K562 (cell line): ENCODE measurements around the gene NTF4. TPM values are rescaled to one million over a fixed set of nuclear protein-coding genes. Genes with fewer than 3 reads are reported as not detected.
"Not testable (repeated sequence)": the region's sequence is repeated elsewhere in the genome, so short reads cannot be mapped to it uniquely, and the experiment has no call there.

Source experiments
- ATF1 ChIP-seq, 2 experiments: fragments of 450-650 bp in 1 of 2; IDR thresholded peaks; 2 replicates each; pipeline ENCODE4 v1.6.1; 2016; ENCODE audit warnings: missing compliant biosample characterization in 1 of 2, missing genetic modification characterization in 1 of 2
- CXXC5 ChIP-seq: fragments of 250-450 bp; sonication (Bioruptor Pico); IDR thresholded peaks from 2 replicates; pipeline ENCODE4 v1.8.0; 2022; ENCODE audit warnings: inconsistent platforms, mild to moderate bottlenecking, moderate library complexity
- HCFC1 ChIP-seq: IDR thresholded peaks from 2 replicates; pipeline ENCODE4 v1.6.1; 2012; ENCODE audit warnings: low read depth, low read length, improper control_type of control experiment
- JUN ChIP-seq, 2 experiments: sonication (generic) in 1 of 2; formaldehyde crosslinking in 1 of 2; IDR thresholded peaks; 2 replicates each; pipeline versions ENCODE4 v1.6.1 to v1.8.0; 2012 to 2022; ENCODE audit warnings: borderline replicate concordance in 2 of 2, mild to moderate bottlenecking in 2 of 2, improper control_type of control experiment in 1 of 2, low read depth in 1 of 2, low read length in 1 of 2, missing genetic modification reagents in 1 of 2
- MYC ChIP-seq, 2 experiments: fragments of 250-450 bp in 1 of 2; sonication (Bioruptor Pico) in 1 of 2; IDR thresholded peaks; 2 replicates each; pipeline versions ENCODE4 v1.5.1 to v1.6.1; 2012 to 2021; ENCODE audit warnings: low read depth in 2 of 2, borderline replicate concordance in 1 of 2, improper control_type of control experiment in 1 of 2, low read length in 1 of 2, mild to moderate bottlenecking in 1 of 2, moderate library complexity in 1 of 2
- NFIC ChIP-seq: fragments of 450-650 bp; IDR thresholded peaks from 2 replicates; pipeline ENCODE4 v1.6.1; 2017; ENCODE audit warnings: mild to moderate bottlenecking, inconsistent platforms
- XRCC5 ChIP-seq: fragments of 200-400 bp; formaldehyde crosslinking; IDR thresholded peaks from 2 replicates; pipeline ENCODE4 v1.6.1; 2017; ENCODE audit warnings: low read depth, mild to moderate bottlenecking, low read length
- polyA plus RNA-seq, 8 experiments: library from polyadenylated mRNA; depleted of rRNA in 4 of 8; stranded (reverse) in 5 of 8; unstranded in 3 of 8; fragments of >200 nt; fragmentation: Nextera tagmentation in 2 of 8; fragmentation: Illumina TruSeq in 1 of 8; extraction: Ambion mirVana in 2 of 8; extraction: Trizol in 1 of 8; gene quantifications; 2 replicates each; pipeline versions ENCODE4 v1.2.1 to v1.2.3, GENCODE V29; 2011 to 2014; ENCODE audit warnings: inconsistent platforms in 1 of 8, missing spikeins in 1 of 8
- total RNA-seq, 7 experiments: library from RNA; depleted of rRNA in 6 of 7; stranded (reverse); fragments of >200 nt in 6 of 7; fragmentation: Illumina TruSeq in 2 of 7; extraction: Trizol in 2 of 7; gene quantifications; 2 replicates each; pipeline versions ENCODE4 v1.2.1 to v1.2.3, GENCODE V29; 2011 to 2021; ENCODE audit warnings: low replicate concordance in 1 of 7
- TF ChIP-seq, protein P1 (sequence below): fragments of 250-450 bp; sonication (Bioruptor Pico); IDR thresholded peaks from 2 replicates; pipeline ENCODE4 v1.4.0; 2020
- TF ChIP-seq, protein P2 (sequence below): fragments of 250-450 bp; sonication (Bioruptor Pico); IDR thresholded peaks from 2 replicates; pipeline ENCODE4 v1.4.0; 2020

NTF4 gene
- total and polyA plus RNA-seq, 9 of the 15 experiments (the other 6 are each of a cell fraction or from before 2014, with no cell fraction given): not detected

DNA sequence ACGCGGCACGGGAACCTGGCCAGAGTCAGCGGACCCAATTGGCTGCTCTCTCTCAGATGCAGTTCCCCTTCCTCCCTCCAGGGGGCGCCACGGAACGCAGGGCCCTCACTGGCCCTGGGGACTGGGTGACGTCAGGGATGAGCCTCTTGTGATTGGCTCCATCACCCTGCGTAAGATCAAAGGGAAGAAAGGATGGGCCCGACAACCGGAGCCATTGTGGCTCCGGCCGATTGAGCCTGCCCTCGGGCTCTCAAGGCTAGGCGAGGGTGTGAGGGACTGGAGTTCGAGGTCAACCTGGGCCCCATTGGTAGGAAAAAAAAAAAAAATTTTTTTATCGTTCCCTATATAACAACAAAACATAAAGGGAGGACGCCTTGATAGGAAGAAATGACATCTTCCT, 27.8 kb downstream of the NTF4 start, which contains the start of gene CGB1 (continued):
- TF ChIP-seq, protein P1, sequence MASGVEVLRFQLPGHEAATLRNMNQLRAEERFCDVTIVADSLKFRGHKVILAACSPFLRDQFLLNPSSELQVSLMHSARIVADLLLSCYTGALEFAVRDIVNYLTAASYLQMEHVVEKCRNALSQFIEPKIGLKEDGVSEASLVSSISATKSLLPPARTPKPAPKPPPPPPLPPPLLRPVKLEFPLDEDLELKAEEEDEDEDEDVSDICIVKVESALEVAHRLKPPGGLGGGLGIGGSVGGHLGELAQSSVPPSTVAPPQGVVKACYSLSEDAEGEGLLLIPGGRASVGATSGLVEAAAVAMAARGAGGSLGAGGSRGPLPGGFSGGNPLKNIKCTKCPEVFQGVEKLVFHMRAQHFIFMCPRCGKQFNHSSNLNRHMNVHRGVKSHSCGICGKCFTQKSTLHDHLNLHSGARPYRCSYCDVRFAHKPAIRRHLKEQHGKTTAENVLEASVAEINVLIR (CRISPR knock-in tag): peak; percentile 68
- TF ChIP-seq XRCC5: peak; percentile 78; the same call in 1 of the 2 replicates
- TF ChIP-seq, protein P2, sequence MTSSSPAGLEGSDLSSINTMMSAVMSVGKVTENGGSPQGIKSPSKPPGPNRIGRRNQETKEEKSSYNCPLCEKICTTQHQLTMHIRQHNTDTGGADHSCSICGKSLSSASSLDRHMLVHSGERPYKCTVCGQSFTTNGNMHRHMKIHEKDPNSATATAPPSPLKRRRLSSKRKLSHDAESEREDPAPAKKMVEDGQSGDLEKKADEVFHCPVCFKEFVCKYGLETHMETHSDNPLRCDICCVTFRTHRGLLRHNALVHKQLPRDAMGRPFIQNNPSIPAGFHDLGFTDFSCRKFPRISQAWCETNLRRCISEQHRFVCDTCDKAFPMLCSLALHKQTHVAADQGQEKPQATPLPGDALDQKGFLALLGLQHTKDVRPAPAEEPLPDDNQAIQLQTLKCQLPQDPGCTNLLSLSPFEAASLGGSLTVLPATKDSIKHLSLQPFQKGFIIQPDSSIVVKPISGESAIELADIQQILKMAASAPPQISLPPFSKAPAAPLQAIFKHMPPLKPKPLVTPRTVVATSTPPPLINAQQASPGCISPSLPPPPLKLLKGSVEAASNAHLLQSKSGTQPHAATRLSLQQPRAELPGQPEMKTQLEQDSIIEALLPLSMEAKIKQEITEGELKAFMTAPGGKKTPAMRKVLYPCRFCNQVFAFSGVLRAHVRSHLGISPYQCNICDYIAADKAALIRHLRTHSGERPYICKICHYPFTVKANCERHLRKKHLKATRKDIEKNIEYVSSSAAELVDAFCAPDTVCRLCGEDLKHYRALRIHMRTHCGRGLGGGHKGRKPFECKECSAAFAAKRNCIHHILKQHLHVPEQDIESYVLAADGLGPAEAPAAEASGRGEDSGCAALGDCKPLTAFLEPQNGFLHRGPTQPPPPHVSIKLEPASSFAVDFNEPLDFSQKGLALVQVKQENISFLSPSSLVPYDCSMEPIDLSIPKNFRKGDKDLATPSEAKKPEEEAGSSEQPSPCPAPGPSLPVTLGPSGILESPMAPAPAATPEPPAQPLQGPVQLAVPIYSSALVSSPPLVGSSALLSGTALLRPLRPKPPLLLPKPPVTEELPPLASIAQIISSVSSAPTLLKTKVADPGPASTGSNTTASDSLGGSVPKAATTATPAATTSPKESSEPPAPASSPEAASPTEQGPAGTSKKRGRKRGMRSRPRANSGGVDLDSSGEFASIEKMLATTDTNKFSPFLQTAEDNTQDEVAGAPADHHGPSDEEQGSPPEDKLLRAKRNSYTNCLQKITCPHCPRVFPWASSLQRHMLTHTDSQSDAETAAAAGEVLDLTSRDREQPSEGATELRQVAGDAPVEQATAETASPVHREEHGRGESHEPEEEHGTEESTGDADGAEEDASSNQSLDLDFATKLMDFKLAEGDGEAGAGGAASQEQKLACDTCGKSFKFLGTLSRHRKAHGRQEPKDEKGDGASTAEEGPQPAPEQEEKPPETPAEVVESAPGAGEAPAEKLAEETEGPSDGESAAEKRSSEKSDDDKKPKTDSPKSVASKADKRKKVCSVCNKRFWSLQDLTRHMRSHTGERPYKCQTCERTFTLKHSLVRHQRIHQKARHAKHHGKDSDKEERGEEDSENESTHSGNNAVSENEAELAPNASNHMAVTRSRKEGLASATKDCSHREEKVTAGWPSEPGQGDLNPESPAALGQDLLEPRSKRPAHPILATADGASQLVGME (CRISPR knock-in tag): peak; percentile 99
- TF ChIP-seq NFIC: 0 out of 2 replicates have a peak, but pooled peaks have one; percentile 18
- peak; percentile 8; the same call in 1 of the 2 replicates for TF ChIP-seq JUN (IDR thresholded peaks at IDR 0.05; ENCODE audit: borderline replicate concordance, low read depth, low read length)
- not testable (repeated sequence) for TF ChIP-seq JUN (CRISPR knock-in tag; IDR thresholded peaks at IDR 0.05; ENCODE audit: borderline replicate concordance); MYC (CRISPR knock-in tag; IDR thresholded peaks at IDR 0.05; ENCODE audit: borderline replicate concordance, low read depth)
- peak; percentile 52; the same call in 1 of the 2 replicates for TF ChIP-seq ATF1 (CRISPR knock-in tag; IDR thresholded peaks at IDR 0.05)
- TF ChIP-seq ATF1 (tag; IDR thresholded peaks at IDR 0.05): peak; percentile 95
- TF ChIP-seq MYC (IDR thresholded peaks at IDR 0.05; ENCODE audit: low read depth, low read length): 0 out of 2 replicates have a peak, but pooled peaks have one; percentile 18
- TF ChIP-seq HCFC1: 0 out of 2 replicates have a peak, but pooled peaks have one; percentile 31
- TF ChIP-seq CXXC5 (CRISPR knock-in tag): peak; percentile 90
